GM12874 (cell line): Measurements from ENCODE around the gene MYL3.

Source experiments
- TF ChIP-seq, protein P1 (sequence below): IDR thresholded peaks from 2 replicates; pipeline ENCODE4 v1.5.1; 2011; ENCODE audit warnings: low read depth, mild to moderate bottlenecking, control low read depth, low read length, moderate library complexity; ENCODE audit not compliant: insufficient read depth

MYL3 gene

DNA sequence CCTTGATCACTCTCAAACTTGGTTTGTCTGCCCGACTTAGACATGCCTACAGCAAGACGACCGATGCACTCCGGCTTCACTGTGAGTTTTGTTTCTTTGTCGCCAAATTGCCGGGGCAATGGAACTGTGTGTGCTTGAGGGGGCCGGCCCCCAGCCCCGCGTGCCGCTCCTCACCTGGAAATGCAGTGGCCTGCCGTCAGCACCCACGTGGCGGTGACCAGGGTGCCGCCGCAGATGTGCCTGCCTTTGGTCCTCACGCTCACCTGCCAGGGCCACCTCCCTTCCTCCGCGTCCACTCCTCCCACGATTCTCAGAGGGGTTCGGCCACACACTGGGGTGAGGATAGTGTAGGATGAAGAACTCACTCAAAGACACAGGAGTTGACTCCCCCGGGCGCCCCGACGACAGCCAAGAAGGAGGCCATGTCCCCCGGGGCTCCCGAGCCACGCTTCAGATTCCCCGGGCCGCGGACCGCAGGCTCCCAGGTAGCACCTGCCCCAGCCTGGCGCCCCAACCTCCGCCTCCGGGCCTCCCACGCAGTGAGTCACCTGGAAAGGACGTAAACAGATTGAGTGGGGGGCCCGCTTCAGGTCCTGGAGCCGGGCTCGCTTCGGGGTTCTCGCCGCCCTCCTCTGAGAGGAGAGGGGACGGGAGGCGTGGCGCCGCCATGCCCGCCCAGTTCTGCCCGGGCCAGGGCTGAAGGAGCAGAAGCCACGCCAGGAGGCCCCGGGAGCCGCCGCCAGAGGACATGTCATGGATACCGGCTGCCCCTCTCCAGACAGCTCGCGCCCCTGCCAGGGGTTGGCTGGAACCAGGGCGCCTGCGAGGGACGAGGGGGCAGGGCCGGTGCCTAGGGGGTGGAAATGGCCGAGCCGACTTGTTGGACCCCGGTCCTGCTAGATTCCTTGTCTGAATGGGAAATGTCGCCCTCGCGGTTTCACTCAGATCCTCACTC, 29.6 kb downstream of the MYL3 start:
- TF ChIP-seq, protein P1, sequence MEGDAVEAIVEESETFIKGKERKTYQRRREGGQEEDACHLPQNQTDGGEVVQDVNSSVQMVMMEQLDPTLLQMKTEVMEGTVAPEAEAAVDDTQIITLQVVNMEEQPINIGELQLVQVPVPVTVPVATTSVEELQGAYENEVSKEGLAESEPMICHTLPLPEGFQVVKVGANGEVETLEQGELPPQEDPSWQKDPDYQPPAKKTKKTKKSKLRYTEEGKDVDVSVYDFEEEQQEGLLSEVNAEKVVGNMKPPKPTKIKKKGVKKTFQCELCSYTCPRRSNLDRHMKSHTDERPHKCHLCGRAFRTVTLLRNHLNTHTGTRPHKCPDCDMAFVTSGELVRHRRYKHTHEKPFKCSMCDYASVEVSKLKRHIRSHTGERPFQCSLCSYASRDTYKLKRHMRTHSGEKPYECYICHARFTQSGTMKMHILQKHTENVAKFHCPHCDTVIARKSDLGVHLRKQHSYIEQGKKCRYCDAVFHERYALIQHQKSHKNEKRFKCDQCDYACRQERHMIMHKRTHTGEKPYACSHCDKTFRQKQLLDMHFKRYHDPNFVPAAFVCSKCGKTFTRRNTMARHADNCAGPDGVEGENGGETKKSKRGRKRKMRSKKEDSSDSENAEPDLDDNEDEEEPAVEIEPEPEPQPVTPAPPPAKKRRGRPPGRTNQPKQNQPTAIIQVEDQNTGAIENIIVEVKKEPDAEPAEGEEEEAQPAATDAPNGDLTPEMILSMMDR, result no peak

- TF ChIP-seq, protein P1, result no peak
Measured at GRCh38 chr3:46831841-46832240, 31.4 kb downstream of the MYL3 start.

- TF ChIP-seq, protein P1, result no peak
Measured at GRCh38 chr3:46831316-46831715, 31.9 kb downstream of the MYL3 start.

- TF ChIP-seq, protein P1, result no peak
Measured at GRCh38 chr3:46830801-46831200, 32.4 kb downstream of the MYL3 start.

- TF ChIP-seq, protein P1, result no peak
Measured at GRCh38 chr3:46829699-46830208, 33.5 kb downstream of the MYL3 start.

GRCh38 chr3:46825450-46825849, 37.8 kb downstream of the MYL3 start:
- TF ChIP-seq, protein P1, result no peak

DNA sequence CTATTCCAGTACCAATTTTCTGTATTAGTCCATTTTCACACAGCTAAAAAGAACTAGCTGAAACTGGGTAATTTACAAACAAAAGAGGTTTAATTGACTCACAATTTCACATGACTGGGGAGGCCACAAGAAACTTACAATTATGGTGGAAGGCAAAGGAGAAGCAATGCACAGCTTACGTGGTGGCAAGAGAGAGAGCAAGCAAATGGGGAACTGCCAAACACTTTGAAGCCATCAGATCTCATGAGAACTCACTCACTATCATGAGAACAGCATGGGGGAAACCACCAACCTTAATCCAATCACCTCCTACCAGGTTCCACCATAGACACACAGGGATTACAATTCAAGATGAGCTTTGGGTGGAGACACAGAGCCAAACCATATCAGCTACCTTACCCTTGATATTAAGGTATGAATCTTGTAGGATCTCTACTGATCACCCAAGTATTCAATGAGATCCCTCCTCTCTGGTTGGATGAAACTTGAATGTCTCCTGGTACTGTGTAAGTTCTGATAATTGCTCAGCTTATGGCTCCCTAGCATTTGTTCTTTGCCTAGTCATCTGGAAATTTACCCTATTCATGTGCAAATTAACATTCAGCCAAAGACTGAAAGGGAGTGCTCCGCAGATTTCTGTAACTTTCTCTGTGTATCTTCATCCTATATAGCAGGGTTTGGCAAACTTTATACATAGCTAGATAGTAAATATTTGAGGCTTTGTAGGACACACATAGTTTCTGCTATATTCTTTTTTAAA, 38.9 kb downstream of the MYL3 start:
- TF ChIP-seq, protein P1, result no peak
